ENCODE data around the gene MED16.
"Not testable (repeated sequence)": the region's sequence is repeated elsewhere in the genome, so short reads cannot be mapped to it uniquely, and the experiment has no call there.

MED16 gene

DNA sequence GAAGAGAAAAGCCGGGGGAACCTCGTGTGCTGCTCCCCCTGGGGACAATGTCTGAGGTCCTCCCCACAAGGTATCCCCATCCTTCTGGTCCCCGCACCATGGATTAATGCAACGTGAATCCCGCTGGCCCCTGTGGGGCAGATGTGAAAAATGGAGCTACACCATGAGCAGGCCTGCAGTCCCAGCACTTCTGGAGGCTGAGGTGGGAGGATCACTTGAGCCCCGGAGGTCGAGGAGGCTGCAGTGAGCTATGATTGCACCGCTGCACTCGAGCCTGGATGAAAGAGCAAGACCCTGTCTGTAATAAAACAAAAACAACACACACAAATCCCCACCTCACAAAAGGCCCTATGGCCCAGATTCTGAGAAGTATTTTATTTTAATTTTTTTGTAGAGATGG lies 34.7 kb downstream of the MED16 start:
- Mint-ChIP-seq H3K36me3 (no peaks in the 10 kb centered on the region), H3K27me3 (peaks cover 11 to 34% of the 10 kb centered on the region in 2 donors), H3K27ac (no peak overlapping the region), H3K4me3 (no peak overlapping the region), H3K9me3 (peaks cover 0 to 1% of the 10 kb centered on the region in 2 donors), H3K4me1 (peaks cover 6 to 17% of the 10 kb centered on the region in 2 donors)
- ATAC-seq (replicated peaks) (no peak), DNase-seq (no peak)

DNA sequence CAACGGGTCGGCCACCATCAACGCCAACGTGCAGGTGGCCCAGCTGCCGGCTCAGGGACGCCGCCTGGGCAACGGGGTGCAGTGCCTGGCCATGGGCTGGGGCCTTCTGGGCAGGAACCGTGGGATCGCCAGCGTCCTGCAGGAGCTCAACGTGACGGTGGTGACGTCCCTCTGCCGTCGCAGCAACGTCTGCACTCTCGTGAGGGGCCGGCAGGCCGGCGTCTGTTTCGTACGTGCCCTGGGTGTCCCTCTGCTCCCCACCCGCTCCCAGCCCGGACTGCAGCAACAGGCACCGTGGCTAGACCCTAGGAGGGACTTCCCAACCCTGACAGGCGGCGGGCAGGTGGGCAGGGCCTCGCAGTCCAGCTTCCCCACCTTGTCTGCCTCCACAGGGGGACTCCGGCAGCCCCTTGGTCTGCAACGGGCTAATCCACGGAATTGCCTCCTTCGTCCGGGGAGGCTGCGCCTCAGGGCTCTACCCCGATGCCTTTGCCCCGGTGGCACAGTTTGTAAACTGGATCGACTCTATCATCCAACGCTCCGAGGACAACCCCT lies 37.3 kb downstream of the MED16 start:
- Mint-ChIP-seq H3K36me3 (no peaks in the 10 kb centered on the region), H3K9me3 (peaks cover 0 to 1% of the 10 kb centered on the region in 2 donors)

DNA sequence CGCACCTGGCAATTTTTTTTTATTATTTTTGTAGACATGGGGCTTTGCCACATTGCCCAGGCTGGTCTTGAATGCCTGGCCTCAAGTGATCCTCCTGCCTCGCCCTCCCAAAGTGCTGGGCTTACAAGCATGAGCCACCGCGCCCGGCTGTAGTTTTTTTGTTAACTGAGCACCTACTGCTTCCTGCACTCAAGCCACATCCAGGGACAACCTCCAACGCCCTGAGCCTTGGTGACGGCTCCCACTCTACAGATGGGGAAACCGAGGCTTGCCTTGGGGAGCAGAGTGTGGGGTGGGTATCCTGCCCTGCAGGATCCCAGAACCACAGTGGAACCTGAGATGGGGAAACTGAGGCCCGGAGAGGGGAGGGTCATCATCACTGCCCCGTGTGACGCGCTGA lies 37.8 kb downstream of the MED16 start:
- H3K27ac Mint-ChIP-seq = no peak overlapping the region
- peaks cover 20 to 46% of the 10 kb centered on the region in 2 donors for H3K27me3 Mint-ChIP-seq
- DNase-seq = no peak
- H3K9me3 Mint-ChIP-seq = peaks cover 0 to 1% of the 10 kb centered on the region in 2 donors
- H3K36me3 Mint-ChIP-seq = no peaks in the 10 kb centered on the region
- H3K4me1 Mint-ChIP-seq = peaks cover 0 to 7% of the 10 kb centered on the region in 2 donors
- ATAC-seq (replicated peaks) = no peak
- no peak overlapping the region for H3K4me3 Mint-ChIP-seq

More for the DNA sequence above, 37.3 kb downstream of the MED16 start:
- Mint-ChIP-seq H3K4me1 (peaks cover 0 to 7% of the 10 kb centered on the region in 2 donors), H3K27me3 (peaks cover 16 to 42% of the 10 kb centered on the region in 2 donors), H3K4me3 (no peak overlapping the region), H3K27ac (no peak overlapping the region)
- DNase-seq (no peak), ATAC-seq (replicated peaks) (no peak)

- no peak overlapping the region for H3K4me3 Mint-ChIP-seq
- peaks cover 0 to 1% of the 10 kb centered on the region in 2 donors for H3K4me1 Mint-ChIP-seq
- no peak for DNase-seq
- no peak for ATAC-seq (replicated peaks)
- H3K27me3 Mint-ChIP-seq = peaks cover 20 to 45% of the 10 kb centered on the region in 2 donors
- H3K9me3 Mint-ChIP-seq = peaks cover 0 to 1% of the 10 kb centered on the region in 2 donors
- H3K36me3 Mint-ChIP-seq = no peaks in the 10 kb centered on the region
- no peak overlapping the region for H3K27ac Mint-ChIP-seq
Observed at GRCh38 chr19:854549-854948, 38.4 kb downstream of the MED16 start.

DNA sequence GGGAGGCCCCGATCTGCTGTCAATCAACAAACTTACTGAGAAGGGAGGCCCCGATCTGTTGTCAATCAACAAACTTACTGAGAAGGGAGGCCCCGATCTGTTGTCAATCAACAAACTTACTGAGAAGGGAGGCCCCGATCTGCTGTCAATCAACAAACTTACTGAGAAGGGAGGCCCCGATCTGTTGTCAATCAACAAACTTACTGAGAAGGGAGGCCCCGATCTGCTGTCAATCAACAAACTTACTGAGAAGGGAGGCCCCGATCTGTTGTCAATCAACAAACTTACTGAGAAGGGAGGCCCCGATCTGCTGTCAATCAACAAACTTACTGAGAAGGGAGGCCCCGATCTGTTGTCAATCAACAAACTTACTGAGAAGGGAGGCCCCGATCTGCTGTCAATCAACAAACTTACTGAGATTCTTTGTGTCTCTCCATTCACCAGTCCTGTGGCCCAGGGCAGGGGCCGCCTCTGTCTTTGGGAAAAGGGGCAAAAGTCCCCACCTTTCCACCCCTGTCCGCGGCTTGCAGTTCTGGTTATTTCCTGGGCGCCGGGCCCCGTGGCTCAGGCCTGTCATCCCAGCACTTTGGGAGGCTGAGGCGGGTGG lies 39.3 kb downstream of the MED16 start:
- not testable (repeated sequence) for ATAC-seq (replicated peaks); H3K4me1 Mint-ChIP-seq; H3K36me3 Mint-ChIP-seq; H3K27ac Mint-ChIP-seq; H3K4me3 Mint-ChIP-seq; DNase-seq; H3K9me3 Mint-ChIP-seq
- peaks cover 20 to 44% of the 10 kb centered on the region in 2 donors for H3K27me3 Mint-ChIP-seq

DNA sequence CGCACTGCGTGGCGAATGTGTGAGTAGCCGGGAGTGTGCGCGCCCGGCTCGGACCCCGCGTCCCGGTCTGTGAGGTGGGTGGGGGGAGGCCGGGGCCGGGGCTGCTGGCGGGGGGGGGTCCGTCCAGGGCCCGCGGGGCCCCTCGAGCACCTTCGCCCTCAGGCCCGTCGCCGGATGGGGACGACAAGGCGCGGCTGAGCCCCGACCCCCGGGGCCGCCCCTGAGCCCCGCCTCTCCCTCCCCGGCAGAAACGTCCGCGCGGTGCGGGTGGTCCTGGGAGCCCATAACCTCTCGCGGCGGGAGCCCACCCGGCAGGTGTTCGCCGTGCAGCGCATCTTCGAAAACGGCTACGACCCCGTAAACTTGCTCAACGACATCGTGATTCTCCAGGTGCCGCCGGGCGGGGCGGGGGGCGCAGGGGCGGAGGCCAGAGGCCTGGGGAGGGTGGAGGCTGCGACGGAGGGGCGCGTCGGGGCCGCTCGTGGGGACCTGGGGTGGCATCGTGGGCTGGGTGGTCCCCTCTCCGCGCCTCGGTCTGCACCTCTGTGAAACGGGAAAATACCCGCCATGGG lies 39.9 kb downstream of the MED16 start:
- ATAC-seq (replicated peaks) = no peak
- H3K4me1 Mint-ChIP-seq = no peaks in the 10 kb centered on the region
- H3K4me3 Mint-ChIP-seq = no peak overlapping the region
- DNase-seq = no peak
- peaks cover 19 to 46% of the 10 kb centered on the region in 2 donors for H3K27me3 Mint-ChIP-seq
- H3K9me3 Mint-ChIP-seq = peaks cover 0 to 1% of the 10 kb centered on the region in 2 donors
- H3K27ac Mint-ChIP-seq = no peak overlapping the region
- H3K36me3 Mint-ChIP-seq = no peaks in the 10 kb centered on the region

GRCh38 chr19:852136-853013 lies 40.6 kb downstream of the MED16 start, which contains the start of gene ELANE:
Gene ELANE (plus strand): TSS chr19:852303. CDS start chr19:852329, 26 bp downstream.
- Mint-ChIP-seq H3K4me3 (no peak within 1 kb of the TSS), H3K9me3 (no peaks in the 10 kb centered on the region), H3K4me1 (no peaks in the 10 kb centered on the region), H3K36me3 (no peaks in the 10 kb centered on the region), H3K27ac (no peak within 1 kb of the TSS), H3K27me3 (peaks cover 24 to 46% of the 10 kb centered on the region in 2 donors)
- ATAC-seq (replicated peaks) (no peak), DNase-seq (no peak)

GRCh38 chr19:850979-851335 lies 42.0 kb downstream of the MED16 start:
- H3K27ac Mint-ChIP-seq = no peak overlapping the region
- no peaks in the 10 kb centered on the region for H3K4me1 Mint-ChIP-seq
- DNase-seq (no peak), ATAC-seq (replicated peaks) (no peak)
- no peak overlapping the region for H3K4me3 Mint-ChIP-seq
- H3K9me3 Mint-ChIP-seq = no peaks in the 10 kb centered on the region
- no peaks in the 10 kb centered on the region for H3K36me3 Mint-ChIP-seq
- H3K27me3 Mint-ChIP-seq = peaks cover 32 to 60% of the 10 kb centered on the region in 2 donors

DNA sequence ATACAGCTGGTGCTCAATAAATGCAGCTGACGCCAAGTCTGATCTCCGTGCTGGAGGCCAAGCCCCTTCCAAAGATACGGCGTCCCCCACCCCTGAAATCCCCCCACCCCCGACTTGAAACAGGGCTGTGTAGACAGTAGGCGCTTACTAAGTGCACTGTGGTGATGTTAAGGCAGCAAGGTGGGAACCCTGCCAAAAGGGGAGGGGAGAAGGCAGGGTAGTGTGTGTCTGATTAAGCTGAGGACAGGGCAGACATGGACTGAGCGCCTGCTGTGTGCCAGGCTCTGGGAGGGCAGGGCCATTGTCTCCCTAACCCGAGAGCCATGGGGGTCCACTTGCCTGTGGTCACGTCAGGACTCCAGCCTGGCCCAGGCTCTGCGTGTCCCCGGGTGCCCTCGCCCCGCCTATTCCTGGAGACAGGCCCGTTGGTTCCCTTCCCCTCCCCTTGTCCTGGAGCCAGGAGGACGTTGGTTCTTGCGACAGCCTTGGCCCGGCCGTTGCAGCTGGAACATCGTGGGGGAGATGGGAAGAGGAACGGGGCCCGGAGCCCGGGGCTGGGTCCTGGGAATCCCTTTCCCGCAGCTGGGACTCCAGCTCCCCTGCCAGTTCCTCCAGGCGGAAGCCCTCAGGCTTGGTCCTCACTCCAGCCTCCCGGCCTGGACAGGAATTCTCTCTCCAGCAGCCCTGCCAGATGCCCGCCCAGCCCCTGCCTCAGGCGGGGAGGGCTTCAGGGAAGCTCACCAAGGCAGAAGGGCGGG lies 42.6 kb downstream of the MED16 start:
- Mint-ChIP-seq H3K4me1 (peaks cover 4% of the 10 kb centered on the region in 2 donors), H3K36me3 (no peaks in the 10 kb centered on the region), H3K9me3 (no peaks in the 10 kb centered on the region), H3K27me3 (peaks cover 38 to 66% of the 10 kb centered on the region in 2 donors), H3K27ac (no peak overlapping the region), H3K4me3 (no peak overlapping the region)
- DNase-seq (no peak), ATAC-seq (replicated peaks) (peak; percentile 43 to 49)

- Mint-ChIP-seq H3K27me3 (peaks cover 47 to 78% of the 10 kb centered on the region in 2 donors), H3K4me1 (peaks cover 6 to 12% of the 10 kb centered on the region in 2 donors)
- not testable (repeated sequence) for H3K36me3 Mint-ChIP-seq; ATAC-seq (replicated peaks); H3K27ac Mint-ChIP-seq; DNase-seq; H3K9me3 Mint-ChIP-seq; H3K4me3 Mint-ChIP-seq
Observed at GRCh38 chr19:849195-849594, 43.8 kb downstream of the MED16 start.

DNA sequence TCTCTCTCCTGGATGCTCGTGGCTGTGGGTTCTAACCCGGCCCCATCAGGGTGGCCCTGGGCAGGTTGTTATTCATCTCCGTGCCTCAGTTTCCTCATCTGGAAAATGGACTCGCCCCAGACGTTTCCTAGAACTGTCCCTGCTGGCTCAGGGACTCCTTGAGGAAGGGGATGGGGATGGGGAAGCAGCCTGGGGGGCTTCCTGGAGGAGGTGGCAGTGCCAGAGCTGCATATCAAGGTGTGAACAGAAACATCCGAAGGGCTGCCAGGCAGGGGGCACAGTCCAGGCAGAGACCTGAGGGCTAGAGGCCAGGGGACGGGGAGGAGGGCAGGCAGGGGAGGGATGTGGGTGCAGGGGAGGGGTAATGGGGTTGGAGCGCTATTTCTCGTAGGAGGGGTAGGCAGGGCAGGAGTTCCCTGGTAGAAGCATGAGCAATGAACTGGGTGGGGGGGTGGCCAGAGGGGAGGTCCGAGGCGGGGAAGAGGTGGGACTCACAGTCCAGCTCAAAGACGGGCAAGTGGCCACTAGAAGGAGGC lies 44.5 kb downstream of the MED16 start:
- Mint-ChIP-seq H3K4me3 (no peak overlapping the region), H3K9me3 (no peaks in the 10 kb centered on the region), H3K36me3 (peaks cover 0 to 4% of the 10 kb centered on the region in 2 donors), H3K27ac (no peak overlapping the region), H3K4me1 (peaks cover 6 to 12% of the 10 kb centered on the region in 2 donors), H3K27me3 (peaks cover 47 to 80% of the 10 kb centered on the region in 2 donors)
- no peak for DNase-seq
- no peak for ATAC-seq (replicated peaks)

DNA sequence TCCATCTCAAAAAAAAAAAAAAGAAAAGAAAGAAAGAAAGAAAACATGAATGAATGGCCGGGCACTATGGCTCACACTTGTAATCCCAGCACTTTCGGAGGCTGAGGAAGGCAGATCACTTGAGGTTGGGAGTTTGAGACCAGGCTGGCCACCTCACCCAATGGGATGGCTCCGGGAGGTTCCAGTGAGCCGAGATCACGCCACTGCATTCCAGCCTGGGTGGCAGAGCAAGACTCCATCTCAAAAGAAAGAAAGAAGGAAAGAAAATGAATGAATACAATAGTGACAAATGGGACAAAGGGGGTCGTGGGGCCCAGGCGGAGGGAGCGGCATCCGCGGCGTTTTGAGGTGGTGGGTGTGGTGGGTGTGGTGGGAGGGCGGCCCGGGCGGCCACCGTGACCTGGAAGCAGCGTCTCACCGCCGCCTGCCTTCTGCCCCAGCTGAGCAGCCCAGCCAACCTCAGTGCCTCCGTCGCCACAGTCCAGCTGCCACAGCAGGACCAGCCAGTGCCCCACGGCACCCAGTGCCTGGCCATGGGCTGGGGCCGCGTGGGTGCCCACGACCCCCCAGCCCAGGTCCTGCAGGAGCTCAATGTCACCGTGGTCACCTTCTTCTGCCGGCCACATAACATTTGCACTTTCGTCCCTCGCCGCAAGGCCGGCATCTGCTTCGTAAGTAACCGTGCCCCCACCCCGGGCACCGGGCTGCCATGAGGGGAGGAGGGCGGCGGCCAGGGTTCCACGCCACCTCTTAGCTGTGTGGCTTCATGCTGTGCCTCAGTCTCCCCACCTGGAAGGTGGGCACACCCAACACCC lies 47.1 kb downstream of the MED16 start:
- Mint-ChIP-seq H3K27me3 (peaks cover 53 to 75% of the 10 kb centered on the region in 2 donors), H3K36me3 (peaks cover 0 to 8% of the 10 kb centered on the region in 2 donors), H3K4me3 (no peak overlapping the region), H3K4me1 (peaks cover 11 to 12% of the 10 kb centered on the region in 2 donors), H3K27ac (no peak overlapping the region), H3K9me3 (peaks cover 0 to 5% of the 10 kb centered on the region in 2 donors)
- ATAC-seq (replicated peaks) = no peak
- DNase-seq = no peak

- Mint-ChIP-seq H3K36me3 (peaks cover 0 to 8% of the 10 kb centered on the region in 2 donors), H3K4me3 (peak overlapping the region in 1 of 2 donors; percentile 74), H3K9me3 (peaks cover 0 to 5% of the 10 kb centered on the region in 2 donors), H3K27ac (peak overlapping the region; percentile 80), H3K4me1 (peaks cover 12 to 13% of the 10 kb centered on the region in 2 donors), H3K27me3 (peaks cover 49 to 64% of the 10 kb centered on the region in 2 donors)
- peak in 1 of 2 donors; percentile 20 for ATAC-seq (replicated peaks)
- no peak for DNase-seq
Observed at GRCh38 chr19:844546-844971, 48.4 kb downstream of the MED16 start.

All from stimulated activated naive B cell treated with anti-CD40 and anti-IgM and Interleukin-4, amounts not matched to agents 10 μg/mL and 1 μg/mL and 100 μg/mL, for 72 hours (primary cell).